Measurements from ENCODE around the gene NFASC.

Gene NFASC

GRCh38 chr1:204841316-204841715 lies 29.3 kb upstream of the NFASC start:
- no peaks in the 10 kb centered on the region for H3K36me3 ChIP-seq (ENCODE audit: control insufficient read depth in 2 of 2, insufficient read depth in 1 of 2, low read length in 2 of 2)
- H3K4me3 ChIP-seq (ENCODE audit: low read depth, low read length): no peak overlapping the region
- no peaks in the 10 kb centered on the region for H3K9me3 ChIP-seq (ENCODE audit: control insufficient read depth, insufficient read depth, low read depth, low read length)
- ChIA-PET POLR2A (no interaction called here), CTCF (interaction anchor here (0.9 to 2.7 kb wide), 3 partner anchors 34 to 100 kb away, joined by 3 to 15 read pairs (median 4); no protein-coding TSS in a partner anchor)
- H3K4me1 ChIP-seq (ENCODE audit: control insufficient read depth, insufficient read depth, low read length): 0 out of 2 replicates have a peak, but pooled peaks cover 2% of the 10 kb centered on the region
- no peak for TF ChIP-seq ATF2 (tag by site-specific recombination; IDR thresholded peaks at IDR 0.05; ENCODE audit: low read depth)
- TF ChIP-seq, protein P1, sequence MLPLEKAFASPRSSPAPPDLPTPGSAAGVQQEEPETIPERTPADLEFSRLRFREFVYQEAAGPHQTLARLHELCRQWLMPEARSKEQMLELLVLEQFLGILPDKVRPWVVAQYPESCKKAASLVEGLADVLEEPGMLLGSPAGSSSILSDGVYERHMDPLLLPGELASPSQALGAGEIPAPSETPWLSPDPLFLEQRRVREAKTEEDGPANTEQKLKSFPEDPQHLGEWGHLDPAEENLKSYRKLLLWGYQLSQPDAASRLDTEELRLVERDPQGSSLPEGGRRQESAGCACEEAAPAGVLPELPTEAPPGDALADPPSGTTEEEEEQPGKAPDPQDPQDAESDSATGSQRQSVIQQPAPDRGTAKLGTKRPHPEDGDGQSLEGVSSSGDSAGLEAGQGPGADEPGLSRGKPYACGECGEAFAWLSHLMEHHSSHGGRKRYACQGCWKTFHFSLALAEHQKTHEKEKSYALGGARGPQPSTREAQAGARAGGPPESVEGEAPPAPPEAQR (tag by site-specific recombination; IDR thresholded peaks at IDR 0.05): no peak
- no peak for TF ChIP-seq ZNF776 (tag by site-specific recombination; IDR thresholded peaks at IDR 0.05; ENCODE audit: borderline replicate concordance)
- no peak for TF ChIP-seq RBAK (tag by site-specific recombination; IDR thresholded peaks at IDR 0.05)
- no peak for TF ChIP-seq ZNF629 (tag by site-specific recombination; IDR thresholded peaks at IDR 0.05)
- TF ChIP-seq ZNF398 (tag by site-specific recombination; IDR thresholded peaks at IDR 0.05): no peak
- TF ChIP-seq MEIS1 (CRISPR knock-in tag; IDR thresholded peaks at IDR 0.05; ENCODE audit: borderline replicate concordance): no peak
- TF ChIP-seq ZSCAN5A (tag by site-specific recombination; IDR thresholded peaks at IDR 0.05): no peak
- no peak for TF ChIP-seq YY2 (tag by site-specific recombination; IDR thresholded peaks at IDR 0.05)
- TF ChIP-seq HIC1 (tag by site-specific recombination; IDR thresholded peaks at IDR 0.05): no peak
- TF ChIP-seq OVOL3 (tag by site-specific recombination; IDR thresholded peaks at IDR 0.05): no peak
- TF ChIP-seq ZFP69B (tag by site-specific recombination; IDR thresholded peaks at IDR 0.05): no peak
- no peak for TF ChIP-seq ZNF433 (tag by site-specific recombination; IDR thresholded peaks at IDR 0.05; ENCODE audit: low read depth)
- TF ChIP-seq, protein P2, sequence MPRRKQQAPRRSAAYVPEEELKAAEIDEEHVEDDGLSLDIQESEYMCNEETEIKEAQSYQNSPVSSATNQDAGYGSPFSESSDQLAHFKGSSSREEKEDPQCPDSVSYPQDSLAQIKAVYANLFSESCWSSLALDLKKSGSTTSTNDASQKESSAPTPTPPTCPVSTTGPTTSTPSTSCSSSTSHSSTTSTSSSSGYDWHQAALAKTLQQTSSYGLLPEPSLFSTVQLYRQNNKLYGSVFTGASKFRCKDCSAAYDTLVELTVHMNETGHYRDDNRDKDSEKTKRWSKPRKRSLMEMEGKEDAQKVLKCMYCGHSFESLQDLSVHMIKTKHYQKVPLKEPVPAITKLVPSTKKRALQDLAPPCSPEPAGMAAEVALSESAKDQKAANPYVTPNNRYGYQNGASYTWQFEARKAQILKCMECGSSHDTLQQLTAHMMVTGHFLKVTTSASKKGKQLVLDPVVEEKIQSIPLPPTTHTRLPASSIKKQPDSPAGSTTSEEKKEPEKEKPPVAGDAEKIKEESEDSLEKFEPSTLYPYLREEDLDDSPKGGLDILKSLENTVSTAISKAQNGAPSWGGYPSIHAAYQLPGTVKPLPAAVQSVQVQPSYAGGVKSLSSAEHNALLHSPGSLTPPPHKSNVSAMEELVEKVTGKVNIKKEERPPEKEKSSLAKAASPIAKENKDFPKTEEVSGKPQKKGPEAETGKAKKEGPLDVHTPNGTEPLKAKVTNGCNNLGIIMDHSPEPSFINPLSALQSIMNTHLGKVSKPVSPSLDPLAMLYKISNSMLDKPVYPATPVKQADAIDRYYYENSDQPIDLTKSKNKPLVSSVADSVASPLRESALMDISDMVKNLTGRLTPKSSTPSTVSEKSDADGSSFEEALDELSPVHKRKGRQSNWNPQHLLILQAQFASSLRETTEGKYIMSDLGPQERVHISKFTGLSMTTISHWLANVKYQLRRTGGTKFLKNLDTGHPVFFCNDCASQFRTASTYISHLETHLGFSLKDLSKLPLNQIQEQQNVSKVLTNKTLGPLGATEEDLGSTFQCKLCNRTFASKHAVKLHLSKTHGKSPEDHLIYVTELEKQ (tag by site-specific recombination; IDR thresholded peaks at IDR 0.05; ENCODE audit: borderline replicate concordance): no peak
- no peak for TF ChIP-seq ZNF701 (tag by site-specific recombination; IDR thresholded peaks at IDR 0.05)
- TF ChIP-seq ZNF423 (tag by site-specific recombination; IDR thresholded peaks at IDR 0.05): no peak
- no peak for TF ChIP-seq ZSCAN30 (tag by site-specific recombination; IDR thresholded peaks at IDR 0.05)
- TF ChIP-seq GLI4 (tag by site-specific recombination; IDR thresholded peaks at IDR 0.05): no peak
- no peak for TF ChIP-seq ZNF292 (tag by site-specific recombination; IDR thresholded peaks at IDR 0.05; ENCODE audit: borderline replicate concordance, low read depth)
- no peak for TF ChIP-seq SALL2 (tag by site-specific recombination; IDR thresholded peaks at IDR 0.05; ENCODE audit: borderline replicate concordance)
- no peak overlapping the region for H3K27ac ChIP-seq (ENCODE audit: extremely low read depth, low read depth, low read length)
